CD1c-positive myeloid dendritic cell (primary cell): ENCODE measurements around the gene C9orf72.
A peak's percentile ranks its signal among the peaks of the same experiment; 100 is the strongest.

Source experiments
- DNase-seq: peaks from one replicate; pipeline ENCODE4 v3.0.0-alpha.2; 2016; ENCODE audit errors: extremely low spot score

The C9orf72 gene

DNA sequence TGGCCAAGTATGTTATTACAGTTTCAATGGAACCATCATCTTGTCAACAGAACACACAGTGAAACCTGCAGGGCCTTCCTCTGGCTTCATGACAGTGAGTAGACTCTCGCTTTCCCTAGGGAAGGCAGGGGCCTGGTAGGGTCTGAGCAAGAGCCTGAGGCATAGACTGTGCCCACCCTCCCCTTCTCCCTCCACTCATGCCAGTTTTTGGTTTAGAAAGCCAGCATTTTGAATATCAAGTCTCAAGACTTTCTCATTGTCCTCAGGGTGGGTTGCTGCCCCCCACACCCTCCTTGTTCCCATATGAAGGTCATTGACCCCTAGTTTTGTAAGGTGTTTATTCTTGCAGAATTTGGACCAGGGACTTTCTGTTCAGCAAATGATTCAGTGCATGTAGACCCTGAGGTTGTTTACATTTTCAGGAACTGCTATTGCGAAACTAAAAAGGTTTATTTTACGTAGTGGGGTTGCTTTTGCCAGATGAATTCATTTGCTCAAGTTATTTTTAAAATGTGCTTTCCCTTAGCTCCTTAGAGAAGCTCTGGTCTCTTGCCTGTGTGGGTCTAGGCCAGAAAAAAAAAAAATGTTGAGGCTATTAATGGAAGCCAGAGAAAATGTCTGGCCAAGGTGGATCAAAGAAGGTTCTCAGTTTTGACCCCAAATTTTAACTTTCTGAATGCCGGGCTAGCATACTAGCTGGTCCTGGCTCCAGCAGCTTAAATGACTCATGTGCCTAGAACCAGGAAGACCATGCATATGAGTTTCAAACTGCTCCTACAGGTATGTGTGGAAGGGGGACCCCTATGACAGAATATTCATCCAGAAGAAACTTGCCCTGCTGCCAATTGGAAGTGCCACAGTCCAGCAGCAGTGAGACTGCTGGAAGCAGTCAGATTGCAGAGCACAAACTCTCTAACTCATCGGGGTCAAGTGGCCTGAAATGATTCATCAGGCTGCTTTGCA is 33.5 kb downstream of the C9orf72 start:
- peak; percentile 50 for DNase-seq

- no peak for DNase-seq
Observed at GRCh38 chr9:27538647-27539046, 34.6 kb downstream of the C9orf72 start.

DNA sequence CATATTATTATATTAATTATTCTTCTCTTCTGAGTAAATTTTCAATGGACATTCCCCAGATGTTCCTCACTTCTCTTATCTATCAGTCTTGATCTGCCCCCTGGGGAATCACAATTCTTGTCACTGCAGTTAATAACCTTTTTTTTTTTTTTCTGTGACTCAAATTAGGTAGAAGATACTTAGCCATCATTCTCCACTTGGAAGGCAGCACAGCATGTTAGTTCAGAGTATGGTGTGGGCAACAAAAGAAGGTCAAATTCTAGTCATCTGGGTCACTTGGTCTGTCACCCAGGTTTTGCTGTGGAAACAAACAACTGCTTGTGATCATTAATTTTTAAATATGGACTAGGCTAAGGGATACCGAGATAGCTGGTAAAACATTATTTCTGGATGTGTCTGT is 35.5 kb downstream of the C9orf72 start:
- DNase-seq = no peak

DNA sequence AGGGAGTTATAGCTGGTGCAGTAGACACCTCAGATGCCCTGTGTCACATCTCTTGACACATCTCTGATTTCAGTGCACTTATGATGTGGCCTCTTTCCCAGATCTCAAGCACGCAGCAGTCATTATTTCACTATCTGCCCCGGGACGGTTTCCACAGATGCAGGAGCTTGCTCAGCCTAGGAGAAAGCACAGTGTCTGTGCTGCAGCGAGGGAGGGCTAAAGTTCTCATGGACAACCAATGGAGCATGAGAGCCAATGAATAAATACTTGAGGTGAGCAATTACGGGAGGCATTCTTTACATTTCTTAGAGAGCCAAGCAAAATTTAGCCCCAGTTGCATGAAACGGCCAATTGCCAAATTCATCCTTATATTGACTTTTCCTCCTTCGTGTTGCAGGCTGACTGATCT is 36.2 kb downstream of the C9orf72 start:
- no peak for DNase-seq

DNA sequence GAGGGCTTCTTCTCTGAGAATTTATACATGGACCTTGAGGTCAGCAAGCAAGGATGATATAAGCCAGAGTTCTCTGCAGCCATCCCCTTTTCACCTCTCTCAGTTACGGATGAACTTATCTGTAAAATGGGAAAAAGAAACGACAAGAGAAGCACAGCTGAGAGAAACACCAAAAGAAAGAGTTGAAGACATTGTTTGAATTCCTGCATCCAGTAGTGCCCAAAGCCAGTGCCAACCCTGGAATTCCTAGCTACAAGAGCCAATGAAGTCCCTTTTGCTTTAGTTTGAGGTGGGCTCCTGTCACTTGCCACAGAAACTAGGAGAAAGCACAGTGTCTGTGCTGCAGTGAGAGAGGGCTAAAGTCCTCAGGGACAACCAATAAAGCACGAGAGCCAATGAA is 37.1 kb downstream of the C9orf72 start:
- no peak for DNase-seq

GRCh38 chr9:27535701-27536118 is 37.6 kb downstream of the C9orf72 start:
- DNase-seq = no peak

DNA sequence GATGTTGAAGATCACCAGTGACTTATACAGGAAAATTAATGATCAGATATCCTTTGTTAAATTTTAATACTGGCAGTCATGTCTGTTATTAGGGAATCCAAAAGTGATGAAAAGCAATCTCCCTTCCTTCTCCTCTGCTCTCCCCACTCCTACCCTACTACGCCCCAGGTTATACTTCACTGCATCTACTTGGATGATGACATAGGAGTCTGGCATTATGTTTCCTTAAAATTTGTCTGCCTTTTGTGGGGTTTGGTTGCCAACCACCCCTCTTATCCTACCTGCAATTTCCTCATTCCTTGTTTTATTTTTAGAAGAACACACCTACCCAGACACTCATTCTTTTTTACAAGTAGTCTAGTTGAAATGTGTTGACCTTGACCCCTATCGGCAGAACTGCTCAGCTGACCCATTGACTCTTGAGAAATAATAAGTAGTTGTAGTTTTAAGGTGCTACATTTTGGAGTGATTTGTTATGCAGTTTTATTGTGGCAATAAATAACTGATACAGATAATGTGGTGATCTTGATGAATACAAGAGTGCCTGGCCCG is 38.5 kb downstream of the C9orf72 start:
- DNase-seq = no peak

GRCh38 chr9:27534131-27534530 is 39.1 kb downstream of the C9orf72 start:
- no peak for DNase-seq

GRCh38 chr9:27533311-27533710 is 40.0 kb downstream of the C9orf72 start:
- no peak for DNase-seq

DNA sequence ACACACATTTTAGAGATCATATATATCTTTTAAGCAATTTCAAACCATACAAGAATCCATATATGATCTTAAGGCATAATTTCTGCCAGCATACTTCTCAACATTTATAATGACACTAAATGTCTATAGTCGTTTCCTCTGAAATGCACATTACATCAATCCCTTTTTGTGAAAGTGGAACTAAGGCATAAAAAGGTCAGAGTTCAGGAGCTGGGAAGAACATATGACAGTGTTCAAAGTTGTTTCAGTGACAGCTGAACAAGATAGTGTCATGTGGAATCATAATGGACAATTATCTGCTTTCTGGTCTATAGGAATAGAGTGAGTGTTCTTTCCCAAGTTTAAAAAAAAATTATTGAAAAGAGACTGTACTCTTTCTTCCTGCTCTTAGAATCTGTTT is 41.2 kb downstream of the C9orf72 start:
- DNase-seq = peak; percentile 65

DNA sequence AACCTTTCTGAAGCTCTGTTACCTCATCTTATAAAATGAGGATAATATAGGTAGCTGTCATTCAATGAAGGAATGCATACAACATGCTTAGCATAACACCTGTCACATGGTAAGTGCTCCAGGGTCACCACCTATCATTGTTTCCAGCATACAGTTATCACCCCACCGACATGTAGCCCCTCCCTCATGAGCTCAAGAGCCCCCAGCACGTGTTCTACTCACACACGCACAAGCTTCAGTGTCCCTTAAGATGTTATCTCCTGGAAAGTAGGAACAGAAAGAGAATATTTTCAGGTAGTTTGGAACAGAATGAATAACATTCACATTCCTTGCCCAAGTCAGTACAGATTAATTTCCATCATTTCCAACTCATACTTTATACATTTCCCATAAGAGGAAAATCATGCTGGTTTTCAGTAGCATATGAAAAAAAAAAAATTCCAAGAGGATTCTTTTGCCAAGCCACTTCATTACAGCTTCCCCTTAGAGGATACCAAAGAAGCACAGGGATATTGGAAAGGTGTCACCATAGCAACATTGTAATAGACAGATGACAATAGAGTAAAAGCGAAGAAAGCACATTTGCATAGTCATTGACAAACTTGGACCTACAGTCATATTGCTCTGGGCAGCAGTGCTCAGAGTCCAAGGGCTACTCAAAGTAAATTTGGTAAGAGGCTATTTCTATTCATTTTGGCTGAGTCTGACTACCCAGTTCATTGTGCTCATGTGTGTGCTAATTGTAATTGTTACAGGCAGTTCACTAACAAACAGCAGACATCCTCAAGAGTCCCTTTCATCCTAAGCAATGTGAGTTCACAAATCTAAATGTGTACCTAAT is 42.1 kb downstream of the C9orf72 start:
- peak; percentile 41 for DNase-seq

DNA sequence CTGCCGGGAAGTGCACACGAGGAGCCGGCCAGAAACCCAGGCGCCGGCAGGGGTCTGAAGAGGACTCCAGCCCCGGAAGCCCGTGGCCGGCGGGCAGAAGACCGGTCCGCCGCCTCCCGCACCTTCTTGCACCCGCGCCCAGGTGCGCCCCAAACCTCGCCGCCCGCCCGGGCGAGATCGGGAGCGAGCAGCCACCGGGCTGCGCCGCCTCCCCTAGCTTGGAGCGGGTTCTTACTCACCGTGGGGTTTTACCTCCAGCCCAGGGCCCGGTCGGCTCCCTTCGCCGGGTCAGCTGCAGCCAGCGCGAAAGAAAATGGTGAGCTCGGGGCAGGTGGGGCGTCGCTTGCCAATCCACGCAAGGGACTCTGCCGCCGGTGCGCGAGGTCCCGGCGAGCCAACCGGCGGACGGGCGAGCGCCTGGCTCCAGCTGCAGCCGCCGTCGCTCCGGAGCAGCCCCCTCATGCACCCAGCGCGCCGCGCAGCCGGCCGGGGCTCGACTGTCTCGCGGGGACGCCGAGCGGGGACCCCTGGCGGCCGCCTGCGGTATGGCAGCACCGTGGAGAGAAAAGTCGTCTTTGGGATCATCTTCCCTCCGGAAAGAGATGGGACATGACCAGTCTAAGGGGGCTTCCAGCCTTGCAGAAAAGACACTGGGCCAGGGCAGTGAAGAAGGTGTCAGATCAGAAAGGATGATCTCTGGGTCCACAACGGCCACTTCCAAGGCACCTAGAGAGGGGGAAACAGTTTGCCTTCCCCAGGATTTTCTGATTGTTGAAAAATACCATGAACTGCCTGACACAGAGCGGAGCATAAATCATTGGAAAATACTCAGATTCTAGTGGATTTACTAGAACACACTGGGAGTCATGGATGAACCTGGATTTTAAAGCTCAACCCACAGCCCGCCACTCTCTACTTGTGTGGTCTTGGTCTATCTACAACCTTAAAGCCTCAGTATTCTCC is 43.7 kb downstream of the C9orf72 start, which contains the start of gene MOB3B:
Gene MOB3B, minus strand, starts transcription at position 499 of the 963 bp plus-strand sequence. CDS start 74,264 bp downstream, outside the sequence.
- DNase-seq = peak; percentile 88

DNA sequence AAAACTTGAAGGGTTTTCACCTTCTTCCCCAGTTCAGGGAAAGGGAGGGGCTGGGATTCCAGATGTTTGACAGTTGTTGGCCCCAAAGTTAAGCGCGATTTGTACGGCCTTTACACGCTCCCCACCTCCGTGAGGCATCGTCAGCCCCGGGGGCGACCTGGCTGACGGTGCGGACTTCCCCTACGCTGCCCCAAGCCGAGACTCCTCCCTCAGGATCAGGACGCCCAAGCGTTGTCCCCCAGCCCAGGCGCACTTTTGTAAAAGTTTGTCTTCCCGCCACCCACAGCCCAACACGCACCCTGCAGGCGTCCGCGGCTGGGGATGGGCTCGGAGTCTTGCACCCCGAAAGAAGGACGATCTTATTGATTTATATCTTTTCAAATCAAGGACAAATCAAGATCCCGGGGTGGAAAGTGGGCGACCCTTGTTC is 44.4 kb downstream of the C9orf72 start:
- peak; percentile 88 for DNase-seq

GRCh38 chr9:27528076-27528885 is 45.0 kb downstream of the C9orf72 start:
- peak; percentile 90 for DNase-seq

GRCh38 chr9:27527702-27528075 is 45.6 kb downstream of the C9orf72 start:
- peak; percentile 45 for DNase-seq

GRCh38 chr9:27524236-27524635 is 49.0 kb downstream of the C9orf72 start, which contains the start of gene IFNK:
Gene IFNK (plus strand): TSS chr9:27524290. CDS start chr9:27524337, 47 bp downstream.
- DNase-seq = no peak

DNA sequence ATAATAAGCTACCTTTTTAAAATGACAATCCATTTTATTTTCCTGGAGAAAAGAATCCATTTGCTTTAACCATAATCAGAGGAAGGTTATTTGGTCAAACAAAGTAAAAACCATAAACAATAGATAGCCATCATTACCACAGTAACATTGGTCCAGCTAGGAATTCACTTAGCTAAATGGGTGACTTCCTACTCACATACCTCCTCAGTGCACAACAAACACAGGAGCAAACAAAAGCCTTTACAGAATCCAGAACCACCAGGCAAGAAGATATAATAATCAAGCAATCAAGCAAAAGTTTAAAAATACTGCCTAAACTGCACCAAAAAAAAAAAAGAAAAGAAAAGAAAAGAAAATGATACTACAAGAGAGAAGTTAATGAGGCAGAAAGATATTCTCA is 50.1 kb downstream of the C9orf72 start:
- no peak for DNase-seq

DNA sequence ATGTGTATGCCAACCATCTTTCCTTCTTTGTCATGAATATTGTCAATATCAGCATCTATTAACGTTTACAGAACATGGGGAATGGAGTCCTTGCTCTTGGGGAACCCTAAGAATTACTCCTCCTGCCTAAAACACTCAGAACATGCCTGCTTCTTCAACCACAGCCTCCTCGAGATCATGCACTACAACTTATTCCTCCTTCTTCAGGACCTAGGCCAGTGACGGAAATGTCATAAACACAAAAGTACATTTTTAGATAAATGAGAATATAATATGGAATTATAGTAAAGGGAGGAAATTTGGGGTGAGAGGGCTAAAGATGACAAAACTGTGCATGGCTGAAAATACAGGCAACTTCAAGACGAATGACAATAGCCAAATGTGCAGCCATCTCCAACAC is 52.3 kb downstream of the C9orf72 start:
- no peak for DNase-seq

- DNase-seq = no peak
Observed at GRCh38 chr9:27519466-27520465, 53.5 kb downstream of the C9orf72 start.
